Central memory CD8-positive, alpha-beta T cell (primary cell): ENCODE measurements around the gene FXYD5.
A peak's percentile ranks its signal among the peaks of the same experiment; 100 is the strongest.

Source experiments
- ATAC-seq: fragments of 150-1000 bp; cut with Tn5 transposase; replicated peaks from 2 replicates; pipeline ENCODE4 v1.10.0; 2022; ENCODE audit warnings: mild to moderate bottlenecking, moderate FRiP score, moderate number of reproducible peaks; ENCODE audit not compliant: poor library complexity, severe bottlenecking; ENCODE audit errors: extremely low read depth
- DNase-seq, 2 donors: peaks; one replicate each; pipeline ENCODE4 v3.0.0; 2021; ENCODE audit warnings: low spot score in 2 of 2
- H3K27ac Mint-ChIP-seq: one replicate; pipeline ENCODE4 v1.8.0; 2022; ENCODE audit warnings: low read depth, mild to moderate bottlenecking, moderate library complexity, mixed read lengths
- H3K27me3 Mint-ChIP-seq: one replicate; pipeline ENCODE4 v1.8.0; 2022; ENCODE audit warnings: mixed read lengths
- H3K36me3 Mint-ChIP-seq: one replicate; pipeline ENCODE4 v1.8.0; 2022; ENCODE audit warnings: mild to moderate bottlenecking, moderate library complexity, mixed read lengths; ENCODE audit not compliant: insufficient read depth
- H3K4me1 Mint-ChIP-seq: one replicate; pipeline ENCODE4 v1.8.0; 2022; ENCODE audit warnings: mixed read lengths
- H3K4me3 Mint-ChIP-seq: one replicate; pipeline ENCODE4 v1.8.0; 2022; ENCODE audit warnings: mild to moderate bottlenecking, moderate library complexity, mixed read lengths
- H3K9me3 Mint-ChIP-seq: one replicate; pipeline ENCODE4 v1.8.0; 2022; ENCODE audit warnings: mixed read lengths

Gene FXYD5

DNA sequence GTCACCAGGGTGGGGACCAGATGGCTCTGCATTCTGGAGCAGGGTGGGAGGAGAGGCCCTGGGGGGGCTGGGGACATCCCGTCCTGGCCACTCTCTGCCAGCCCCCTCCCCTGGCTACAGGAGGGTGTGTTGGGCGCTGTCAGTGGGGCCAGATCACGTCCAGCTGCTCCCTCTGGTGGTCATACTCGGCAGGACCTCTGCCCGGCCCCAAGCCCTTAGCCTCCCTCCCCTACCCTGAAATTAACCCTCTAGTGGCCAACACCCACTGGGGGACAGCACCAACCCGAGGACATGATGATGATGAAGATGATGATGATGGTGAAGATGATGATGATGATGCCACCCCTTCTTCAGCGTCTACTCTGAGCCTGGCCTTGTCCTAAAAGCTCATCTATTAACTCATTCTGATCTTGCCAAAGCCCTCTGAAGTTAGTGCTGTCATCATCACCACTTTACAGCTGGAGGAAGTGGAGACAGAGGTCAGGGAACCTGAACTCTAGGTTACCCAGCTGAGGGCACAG, 19.1 kb upstream of the FXYD5 start:
- Mint-ChIP-seq H3K4me1 (peaks cover 13% of the 10 kb centered on the region), H3K4me3 (no peak overlapping the region), H3K36me3 (peaks cover 3% of the 10 kb centered on the region), H3K27me3 (no peaks in the 10 kb centered on the region), H3K9me3 (peaks cover 11% of the 10 kb centered on the region), H3K27ac (no peak overlapping the region)
- ATAC-seq: peak; percentile 65
- peak; percentile 38 to 51 for DNase-seq

DNA sequence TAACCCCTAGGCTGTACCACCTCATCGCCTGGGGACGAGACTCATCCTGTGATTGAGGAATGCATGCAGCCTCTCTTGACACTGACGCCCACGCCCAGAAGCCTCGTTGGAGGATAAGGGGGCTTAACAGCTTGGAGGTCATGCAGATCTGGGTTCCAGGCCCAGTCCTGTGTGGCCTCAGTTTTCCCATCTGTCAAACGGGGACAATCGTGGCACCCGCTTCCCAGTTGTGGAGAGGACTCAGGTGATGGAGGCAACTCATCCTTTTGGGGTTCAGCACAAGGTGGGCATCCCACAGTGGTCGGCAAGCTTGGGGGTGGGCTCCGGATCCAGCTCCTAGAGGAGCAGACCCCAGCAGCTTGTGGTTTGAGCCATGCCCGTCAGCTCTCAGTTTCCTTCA, 18.3 kb upstream of the FXYD5 start:
- H3K27ac Mint-ChIP-seq: no peak overlapping the region
- peaks cover 3% of the 10 kb centered on the region for H3K36me3 Mint-ChIP-seq
- H3K4me1 Mint-ChIP-seq: peaks cover 21% of the 10 kb centered on the region
- DNase-seq: no peak
- H3K9me3 Mint-ChIP-seq: peaks cover 11% of the 10 kb centered on the region
- H3K4me3 Mint-ChIP-seq: no peak overlapping the region
- H3K27me3 Mint-ChIP-seq: no peaks in the 10 kb centered on the region
- ATAC-seq: no peak

DNA sequence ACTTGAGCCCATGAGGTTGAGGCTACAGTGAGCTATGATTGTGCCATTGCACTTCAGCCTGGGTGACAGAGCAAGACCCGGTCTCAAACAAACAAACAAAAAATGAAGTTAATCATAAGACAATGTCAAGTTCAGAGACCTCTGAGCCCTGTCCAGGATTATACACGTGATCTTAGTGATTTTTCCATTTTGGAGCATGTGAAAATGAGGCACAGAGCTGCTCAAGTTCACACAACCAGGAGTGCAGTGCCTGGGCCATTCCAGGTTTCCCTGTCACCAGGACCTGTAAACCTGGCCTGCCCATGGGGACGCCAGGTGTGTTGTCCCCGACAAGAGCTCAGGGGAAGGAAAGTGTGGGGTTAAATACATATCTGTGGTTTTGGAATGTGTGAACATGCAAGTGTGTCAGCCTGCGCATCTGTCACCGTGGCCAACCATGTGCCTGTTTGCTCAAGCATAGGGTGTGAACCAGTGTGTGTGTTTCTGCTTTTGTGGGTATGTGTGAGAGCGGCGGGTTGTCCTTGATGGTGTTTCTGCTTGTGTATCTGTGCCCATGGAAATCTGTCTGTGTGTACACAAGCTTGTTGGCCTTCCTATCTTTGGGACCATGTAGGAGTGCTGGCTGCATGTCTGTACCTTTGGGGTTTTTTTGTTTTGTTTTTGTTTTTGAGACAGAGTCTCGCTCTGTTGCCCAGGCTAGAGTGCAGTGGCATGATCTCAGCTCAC, 17.4 kb upstream of the FXYD5 start:
- Mint-ChIP-seq H3K27ac (no peak overlapping the region), H3K4me3 (no peak overlapping the region), H3K4me1 (peaks cover 30% of the 10 kb centered on the region), H3K9me3 (peaks cover 11% of the 10 kb centered on the region), H3K36me3 (peaks cover 3% of the 10 kb centered on the region), H3K27me3 (no peaks in the 10 kb centered on the region)
- no peak for ATAC-seq
- no peak for DNase-seq

DNA sequence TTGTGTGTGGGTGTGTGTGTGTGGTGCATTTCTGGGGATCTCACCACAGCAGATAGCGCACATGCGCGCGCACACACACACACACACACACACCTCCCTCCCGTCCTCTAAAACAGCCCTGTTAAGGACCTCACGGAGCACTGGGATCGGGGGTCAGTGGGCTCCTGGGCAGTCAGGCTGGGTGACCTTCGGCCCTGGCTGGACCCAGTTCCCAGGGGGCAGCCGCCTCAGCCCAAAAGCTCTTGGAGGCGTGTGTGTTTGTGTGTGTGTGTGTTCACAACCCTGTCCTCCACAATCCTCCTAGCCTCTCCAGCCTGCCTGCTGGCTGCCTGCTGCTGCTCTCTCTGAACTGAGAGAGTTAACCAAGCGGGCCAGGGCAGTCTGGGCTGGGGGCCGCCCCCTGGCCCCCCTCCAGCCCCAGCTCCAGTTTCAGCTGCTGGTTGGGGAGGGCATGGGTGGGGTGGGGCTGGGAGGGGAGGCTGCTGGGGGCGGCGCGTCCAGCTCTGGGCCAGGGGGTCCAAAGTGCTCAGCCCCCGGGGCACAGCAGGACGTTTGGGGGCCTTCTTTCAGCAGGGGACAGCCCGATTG, 16.1 kb upstream of the FXYD5 start, which contains the start of gene FXYD1:
TSS of gene FXYD1 (plus strand) at position 520 of the 588 bp plus-strand sequence. CDS start 1,256 bp downstream, outside the sequence.
- DNase-seq: no peak
- no peaks in the 10 kb centered on the region for H3K27me3 Mint-ChIP-seq
- H3K36me3 Mint-ChIP-seq: peaks cover 3% of the 10 kb centered on the region
- H3K4me1 Mint-ChIP-seq: peaks cover 41% of the 10 kb centered on the region
- H3K27ac Mint-ChIP-seq: no peak within 1 kb of the TSS
- no peak for ATAC-seq
- no peaks in the 10 kb centered on the region for H3K9me3 Mint-ChIP-seq
- H3K4me3 Mint-ChIP-seq: no peak within 1 kb of the TSS

DNA sequence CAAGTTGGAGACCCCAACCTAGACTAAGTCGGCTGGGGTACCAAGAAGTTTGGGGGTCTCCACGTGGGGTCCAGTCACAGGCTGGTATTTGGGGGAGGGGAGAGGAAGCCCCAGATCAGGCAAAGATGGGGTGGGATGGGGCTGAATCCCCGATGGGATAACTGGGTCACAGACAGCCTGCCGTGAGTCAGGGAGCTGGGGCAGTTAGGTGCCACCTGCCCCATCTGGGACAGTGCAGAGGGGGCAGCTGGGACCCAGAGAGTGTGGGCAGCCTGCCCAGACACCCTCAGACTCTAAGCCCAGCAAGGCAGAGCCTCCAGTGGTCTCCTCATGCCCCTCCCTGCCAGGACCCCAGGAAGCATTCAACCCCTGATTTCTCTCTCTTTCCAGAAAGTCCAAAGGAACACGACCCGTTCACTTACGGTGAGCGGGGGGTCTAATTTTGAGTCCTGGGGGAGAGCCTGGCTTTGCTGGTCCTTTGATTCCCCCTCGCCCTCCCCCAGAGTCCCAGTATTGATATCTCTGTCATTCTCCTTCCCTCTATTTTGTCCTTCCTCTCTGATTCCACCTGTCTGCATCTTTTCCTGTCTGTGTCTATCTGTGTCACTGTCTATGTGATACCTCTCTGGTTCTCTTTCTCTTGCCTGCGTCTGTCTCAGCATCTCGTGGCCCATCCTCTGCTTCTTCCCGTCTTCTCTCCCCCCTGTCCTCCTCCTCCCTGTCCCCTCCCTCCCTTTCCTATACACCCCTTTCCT, 14.2 kb upstream of the FXYD5 start:
- Mint-ChIP-seq H3K4me3 (peak overlapping the region; percentile 75), H3K27ac (peak overlapping the region; percentile 41), H3K36me3 (peaks cover 3% of the 10 kb centered on the region), H3K4me1 (peaks cover 55% of the 10 kb centered on the region), H3K27me3 (no peaks in the 10 kb centered on the region), H3K9me3 (no peaks in the 10 kb centered on the region)
- DNase-seq: no peak
- no peak for ATAC-seq

DNA sequence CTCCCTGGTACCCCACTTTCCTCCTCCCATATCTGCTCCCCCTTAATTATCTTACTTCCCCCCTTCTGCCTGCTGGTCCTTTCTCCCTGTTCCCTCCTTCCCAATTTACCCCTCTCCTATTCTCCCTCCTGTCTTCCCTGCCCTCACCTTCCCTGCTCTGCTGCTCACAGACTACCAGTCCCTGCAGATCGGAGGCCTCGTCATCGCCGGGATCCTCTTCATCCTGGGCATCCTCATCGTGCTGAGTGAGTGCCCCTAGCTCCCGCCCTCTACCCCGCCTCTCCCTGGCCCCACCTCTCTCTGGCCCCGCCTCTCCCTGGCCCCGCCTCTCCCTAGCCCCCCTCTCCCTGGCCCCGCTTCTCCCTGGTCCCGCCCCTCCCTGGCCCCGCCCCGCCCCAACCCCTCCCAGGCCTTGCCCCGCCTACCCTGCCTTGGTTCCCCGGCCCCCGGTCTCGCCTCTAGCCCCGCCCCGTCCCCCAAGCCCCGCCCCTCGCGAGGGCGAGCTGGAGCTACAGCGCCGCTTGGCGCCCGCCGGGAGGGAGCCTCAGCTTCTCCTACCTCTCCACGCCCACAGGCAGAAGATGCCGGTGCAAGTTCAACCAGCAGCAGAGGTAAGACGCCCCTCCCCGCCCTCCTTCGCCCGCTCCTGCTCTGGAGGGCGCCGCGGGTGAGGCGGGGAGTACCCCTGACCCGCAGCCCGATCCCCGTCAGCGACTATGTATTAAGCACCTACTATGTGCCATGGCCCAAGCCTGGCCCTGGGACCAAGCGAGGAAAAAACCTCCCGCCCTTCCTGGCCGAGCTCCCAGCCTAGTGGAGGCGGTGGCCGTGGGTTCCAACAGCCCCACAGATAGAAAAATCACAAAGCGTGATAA, 13.3 kb upstream of the FXYD5 start:
- DNase-seq (peak; percentile 85 to 86), ATAC-seq (peak; percentile 76)
- peaks cover 55% of the 10 kb centered on the region for H3K4me1 Mint-ChIP-seq
- peak overlapping the region; percentile 75 for H3K4me3 Mint-ChIP-seq
- peak overlapping the region; percentile 41 for H3K27ac Mint-ChIP-seq
- H3K36me3 Mint-ChIP-seq: no peaks in the 10 kb centered on the region
- no peaks in the 10 kb centered on the region for H3K9me3 Mint-ChIP-seq
- no peaks in the 10 kb centered on the region for H3K27me3 Mint-ChIP-seq

DNA sequence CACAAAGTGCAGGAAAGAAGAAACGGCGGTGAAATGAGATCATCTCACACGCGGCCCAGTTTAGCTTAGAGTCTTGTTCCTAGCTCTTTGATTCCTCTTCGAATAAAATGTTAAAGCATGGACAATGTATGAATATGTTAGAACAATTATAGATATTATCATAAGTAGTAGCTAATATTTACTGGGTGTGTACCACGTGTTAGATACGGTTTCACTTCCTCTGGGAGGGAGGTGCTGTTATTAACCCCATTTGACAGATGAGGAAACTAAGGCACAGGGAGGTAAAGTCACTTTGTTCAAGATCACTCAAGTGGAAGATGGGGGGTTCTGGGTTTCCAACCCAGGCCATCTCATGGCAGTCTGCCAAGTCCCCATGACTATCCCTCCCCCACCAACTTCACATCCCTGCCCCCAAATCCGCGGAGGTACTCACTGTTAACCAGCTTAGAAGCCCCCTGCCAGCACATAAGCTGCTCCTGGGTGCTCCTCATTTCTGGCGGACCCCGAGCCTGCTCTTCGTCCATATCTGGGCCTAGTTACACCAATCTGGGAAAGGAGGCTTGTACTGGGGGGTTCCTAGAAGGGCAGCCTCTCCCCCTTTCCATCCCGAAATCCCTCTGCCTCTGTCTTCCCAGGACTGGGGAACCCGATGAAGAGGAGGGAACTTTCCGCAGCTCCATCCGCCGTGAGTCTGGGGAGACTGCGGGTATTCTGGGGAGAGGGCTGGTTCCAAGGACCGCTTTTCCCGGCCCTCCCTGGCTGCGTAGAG, 12.5 kb upstream of the FXYD5 start:
- peak overlapping the region; percentile 75 for H3K4me3 Mint-ChIP-seq
- no peaks in the 10 kb centered on the region for H3K27me3 Mint-ChIP-seq
- peaks cover 54% of the 10 kb centered on the region for H3K4me1 Mint-ChIP-seq
- DNase-seq (no peak), ATAC-seq (peak; percentile 17)
- H3K9me3 Mint-ChIP-seq: no peaks in the 10 kb centered on the region
- no peaks in the 10 kb centered on the region for H3K36me3 Mint-ChIP-seq
- H3K27ac Mint-ChIP-seq: no peak overlapping the region

DNA sequence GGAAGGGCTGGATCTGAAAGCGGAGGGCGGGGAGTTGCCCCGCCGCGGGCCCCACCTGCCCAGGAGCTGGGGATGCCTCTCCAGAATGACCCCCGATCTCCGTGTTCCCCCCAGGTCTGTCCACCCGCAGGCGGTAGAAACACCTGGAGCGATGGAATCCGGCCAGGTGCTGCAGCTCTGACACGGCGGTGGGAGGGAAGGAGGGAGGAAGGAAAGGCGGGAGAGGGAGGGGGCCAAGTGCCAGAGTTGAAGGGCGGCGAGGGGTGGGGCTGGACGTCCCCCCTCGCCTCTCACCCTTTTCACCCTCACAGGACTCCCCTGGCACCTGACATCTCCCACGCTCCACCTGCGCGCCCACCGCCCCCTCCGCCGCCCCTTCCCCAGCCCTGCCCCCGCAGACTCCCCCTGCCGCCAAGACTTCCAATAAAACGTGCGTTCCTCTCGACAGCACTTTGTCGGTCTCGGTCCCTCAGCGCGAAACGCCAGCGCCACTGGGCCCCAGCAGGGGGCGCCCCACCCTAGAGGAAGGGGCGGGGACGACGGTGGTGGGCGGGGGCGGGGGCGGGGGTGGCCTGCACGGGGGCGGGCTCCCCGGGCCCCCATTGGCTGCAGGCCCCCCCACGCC, 11.8 kb upstream of the FXYD5 start:
- ATAC-seq: peak; percentile 31
- DNase-seq: peak; percentile 44 to 70
- no peaks in the 10 kb centered on the region for H3K36me3 Mint-ChIP-seq
- H3K4me1 Mint-ChIP-seq: peaks cover 48% of the 10 kb centered on the region
- H3K4me3 Mint-ChIP-seq: peak overlapping the region; percentile 75
- no peak overlapping the region for H3K27ac Mint-ChIP-seq
- no peaks in the 10 kb centered on the region for H3K9me3 Mint-ChIP-seq
- no peaks in the 10 kb centered on the region for H3K27me3 Mint-ChIP-seq

DNA sequence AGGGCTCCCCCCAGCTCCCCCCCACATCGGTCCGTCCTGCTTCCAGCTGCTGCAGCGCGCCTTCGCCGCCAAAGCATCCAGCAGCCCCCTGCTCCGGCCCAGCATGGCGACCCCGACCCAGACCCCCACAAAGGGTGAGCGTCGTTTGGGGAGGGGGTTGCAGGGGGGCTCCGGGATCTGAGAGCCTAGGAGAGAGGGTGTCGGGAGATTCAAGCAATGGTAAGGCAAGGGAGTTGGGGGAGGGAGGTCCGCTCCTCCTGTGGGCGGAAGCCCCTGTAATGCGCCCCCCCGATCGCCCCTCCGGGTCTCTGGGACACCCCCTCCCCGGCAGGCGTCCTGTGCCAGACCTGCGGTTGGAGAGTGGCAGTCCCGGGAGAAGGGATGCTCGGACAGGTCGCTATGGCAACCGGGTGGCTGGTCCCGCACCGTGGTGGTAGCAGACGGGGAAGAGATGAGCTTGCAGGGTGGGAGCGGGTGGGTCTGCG, 11.3 kb upstream of the FXYD5 start, which contains the start of gene FXYD7:
TSS of gene FXYD7 (plus strand) at position 25 of the 485 bp plus-strand sequence. CDS start at position 104, 79 bp downstream.
- Mint-ChIP-seq H3K9me3 (no peaks in the 10 kb centered on the region), H3K27me3 (no peaks in the 10 kb centered on the region), H3K36me3 (no peaks in the 10 kb centered on the region), H3K27ac (no peak within 1 kb of the TSS), H3K4me3 (peak within 1 kb of the TSS; percentile 75), H3K4me1 (peaks cover 48% of the 10 kb centered on the region)
- ATAC-seq (no peak), DNase-seq (no peak)

DNA sequence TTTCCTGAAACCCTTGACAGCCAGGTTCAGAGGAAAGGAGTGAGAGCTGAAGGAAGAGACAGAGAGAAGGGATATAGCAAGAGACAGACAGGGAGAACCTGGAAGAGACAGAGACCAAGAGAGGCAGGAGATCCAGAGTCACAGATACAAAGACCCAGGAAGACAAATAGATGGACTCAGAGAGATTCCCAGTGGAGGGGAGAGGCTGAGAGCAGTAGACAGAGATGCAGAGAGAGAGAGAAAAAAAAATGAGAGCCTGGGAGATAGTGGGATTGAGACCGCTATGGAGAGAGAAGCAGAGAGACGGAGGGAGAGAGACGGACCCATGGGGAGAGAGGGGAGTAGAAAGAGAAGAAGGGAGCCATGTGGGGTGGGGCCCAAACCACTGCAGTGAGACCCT, 10.7 kb upstream of the FXYD5 start:
- H3K4me1 Mint-ChIP-seq: peaks cover 48% of the 10 kb centered on the region
- no peaks in the 10 kb centered on the region for H3K9me3 Mint-ChIP-seq
- no peaks in the 10 kb centered on the region for H3K27me3 Mint-ChIP-seq
- ATAC-seq: no peak
- DNase-seq: no peak
- no peaks in the 10 kb centered on the region for H3K36me3 Mint-ChIP-seq
- no peak overlapping the region for H3K27ac Mint-ChIP-seq
- peak overlapping the region; percentile 75 for H3K4me3 Mint-ChIP-seq

DNA sequence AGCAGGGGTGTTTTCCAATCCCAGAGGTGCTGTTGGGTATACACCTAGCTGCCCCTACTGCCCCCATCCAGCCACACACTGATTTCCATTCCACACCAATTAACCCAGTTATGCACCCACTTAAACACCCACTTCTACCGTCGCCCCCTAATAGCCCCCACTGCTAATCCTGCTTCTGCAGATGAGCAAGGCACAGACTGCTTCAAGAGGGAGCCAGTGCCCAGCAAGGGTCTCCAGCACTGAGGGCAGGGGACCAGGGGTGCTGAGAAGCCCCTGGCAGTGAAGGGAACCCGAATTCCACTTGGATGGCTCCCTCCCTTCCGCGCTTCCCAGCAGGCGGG, 10.3 kb upstream of the FXYD5 start:
- Mint-ChIP-seq H3K27me3 (no peaks in the 10 kb centered on the region), H3K4me3 (peak overlapping the region; percentile 75), H3K9me3 (no peaks in the 10 kb centered on the region), H3K4me1 (peaks cover 48% of the 10 kb centered on the region), H3K36me3 (no peaks in the 10 kb centered on the region), H3K27ac (no peak overlapping the region)
- DNase-seq (no peak), ATAC-seq (no peak)
